Ishikawa (cell line): ENCODE measurements around the gene VASN.

Source experiments
- EP300 ChIP-seq: IDR thresholded peaks from 2 replicates; pipeline ENCODE4 v1.6.1; 2012; ENCODE audit warnings: borderline replicate concordance
- TCF12 ChIP-seq: IDR thresholded peaks from 2 replicates; pipeline ENCODE4 v1.6.1; 2012; ENCODE audit warnings: low read depth
- YY1 ChIP-seq: IDR thresholded peaks from 2 replicates; pipeline ENCODE4 v1.6.1; 2012; ENCODE audit warnings: low read depth

GRCh38 chr16:4386951-4387565 is 15.4 kb downstream of the VASN start:
- TF ChIP-seq YY1 (no peak), EP300 (no peak), TCF12 (no peak)
